Esophagus squamous epithelium (tissue), 5 donors: ENCODE measurements around the gene SCARB2. TPM values are rescaled to one million over a fixed set of nuclear protein-coding genes. Genes with fewer than 3 reads are reported as not detected.

Source experiments
- DNase-seq: peaks from one replicate; lab custom pipeline; 2025; lab: John Stamatoyannopoulos, UW
- H3K27ac ChIP-seq, 4 donors: fragments of 200-600 bp; sonication (generic); one replicate each; pipeline ENCODE4 v1.5.1; 2016 to 2019; ENCODE audit warnings: mild to moderate bottlenecking in 1 of 4
- H3K27me3 ChIP-seq, 4 donors: fragments of 200-600 bp; sonication (generic); 1 replicate in 3 of 4; 2 replicates in 1 of 4; pipeline versions ENCODE4 v1.5.1 to v1.6.0; 2017 to 2021; ENCODE audit warnings: antibody characterized with exemption in 1 of 4
- H3K36me3 ChIP-seq, 3 donors: fragments of 200-600 bp; sonication (generic); one replicate each; pipeline ENCODE4 v1.5.1; 2016 to 2019
- H3K4me1 ChIP-seq, 3 donors: fragments of 200-600 bp; sonication (generic); one replicate each; pipeline ENCODE4 v1.5.1; 2017 to 2019
- H3K4me3 ChIP-seq, 4 donors: fragments of 200-600 bp; sonication (generic); 1 replicate in 3 of 4; 2 replicates in 1 of 4; pipeline ENCODE4 v1.5.1; 2016 to 2019; ENCODE audit warnings: mild to moderate bottlenecking in 2 of 4, moderate library complexity in 1 of 4
- H3K9me3 ChIP-seq, 3 donors: fragments of 200-600 bp; sonication (generic); one replicate each; pipeline ENCODE4 v1.5.1; 2016 to 2019
- POLR2A ChIP-seq, 4 donors: fragments of 450-650 bp; IDR thresholded peaks; one replicate each; pipeline ENCODE4 v1.6.1; 2017; ENCODE audit warnings: antibody characterized with exemption in 4 of 4, mild to moderate bottlenecking in 4 of 4, moderate library complexity in 3 of 4
- WGBS, 2 donors: methylation state at CpG; one replicate each; pipeline ENCODE4 v1.1.5; 2018; 5-methylcytosine and 5-hydroxymethylcytosine counted together
- intact Hi-C: fragments of 100-400 bp; cut with DNase I; formaldehyde crosslinking; loops from one replicate; pipeline ENCODE4 v1.15.0; 2022
- total RNA-seq, 4 donors: library from RNA; depleted of rRNA; stranded (reverse); fragments of >200 nt; gene quantifications; one replicate each; pipeline ENCODE4 v1.1.0, GENCODE V29; 2016
- TF ChIP-seq, protein P1 (sequence below), 6 experiments: fragments of 450-650 bp in 4 of 6; fragments of 200-600 bp in 2 of 6; sonication (generic) in 2 of 6; IDR thresholded peaks; one replicate each; pipeline ENCODE4 v1.5.1; 2016 to 2019; ENCODE audit warnings: antibody characterized with exemption in 6 of 6, mild to moderate bottlenecking in 4 of 6, moderate library complexity in 4 of 6
- donor health status: DM: yes; HTN: yes; CAD: no.

SCARB2 gene
- total RNA-seq, 4 donors from 2014 or later, result 50.3 to 91.2 (median 72.8) TPM

DNA sequence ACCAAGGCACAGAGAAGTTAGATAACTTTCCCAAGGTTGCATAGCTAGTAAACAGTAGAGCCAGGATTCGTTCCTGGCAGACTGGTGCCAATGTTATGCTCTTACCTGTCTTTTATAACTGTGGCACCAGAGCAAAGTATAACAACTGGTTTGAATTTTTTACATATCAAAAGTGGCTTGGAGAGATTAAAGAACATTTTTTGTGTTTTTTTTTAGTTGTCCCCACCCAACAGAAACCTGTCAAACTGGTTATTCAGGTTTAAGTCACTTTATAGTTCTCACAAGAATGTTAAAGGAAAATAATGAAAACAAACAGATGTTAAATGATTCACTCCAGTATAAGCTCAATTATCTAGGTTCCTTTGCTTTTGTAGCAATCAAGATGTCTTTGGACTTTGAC, 22.3 kb upstream of the SCARB2 start:
- intact Hi-C loops, result no loop called here
- peak overlapping the region; percentile 51 to 74 (median 71) for H3K27ac ChIP-seq
- peaks cover 0 to 9% (median 6%) of the 10 kb centered on the region in 3 donors for H3K9me3 ChIP-seq
- no peak for DNase-seq
- peaks cover 7 to 48% (median 13%) of the 10 kb centered on the region in 3 donors for H3K4me1 ChIP-seq
- H3K27me3 ChIP-seq, result no peaks in the 10 kb centered on the region
- 7 to 37% methylated on average over 1 of the region's 1 CpG for WGBS, 2 donors
- no peak overlapping the region for H3K4me3 ChIP-seq
- H3K36me3 ChIP-seq, result no peaks in the 10 kb centered on the region
- TF ChIP-seq, protein P1, sequence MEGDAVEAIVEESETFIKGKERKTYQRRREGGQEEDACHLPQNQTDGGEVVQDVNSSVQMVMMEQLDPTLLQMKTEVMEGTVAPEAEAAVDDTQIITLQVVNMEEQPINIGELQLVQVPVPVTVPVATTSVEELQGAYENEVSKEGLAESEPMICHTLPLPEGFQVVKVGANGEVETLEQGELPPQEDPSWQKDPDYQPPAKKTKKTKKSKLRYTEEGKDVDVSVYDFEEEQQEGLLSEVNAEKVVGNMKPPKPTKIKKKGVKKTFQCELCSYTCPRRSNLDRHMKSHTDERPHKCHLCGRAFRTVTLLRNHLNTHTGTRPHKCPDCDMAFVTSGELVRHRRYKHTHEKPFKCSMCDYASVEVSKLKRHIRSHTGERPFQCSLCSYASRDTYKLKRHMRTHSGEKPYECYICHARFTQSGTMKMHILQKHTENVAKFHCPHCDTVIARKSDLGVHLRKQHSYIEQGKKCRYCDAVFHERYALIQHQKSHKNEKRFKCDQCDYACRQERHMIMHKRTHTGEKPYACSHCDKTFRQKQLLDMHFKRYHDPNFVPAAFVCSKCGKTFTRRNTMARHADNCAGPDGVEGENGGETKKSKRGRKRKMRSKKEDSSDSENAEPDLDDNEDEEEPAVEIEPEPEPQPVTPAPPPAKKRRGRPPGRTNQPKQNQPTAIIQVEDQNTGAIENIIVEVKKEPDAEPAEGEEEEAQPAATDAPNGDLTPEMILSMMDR (IDR thresholded peaks at IDR 0.05), result no peak
- TF ChIP-seq POLR2A (IDR thresholded peaks at IDR 0.05), result no peak

DNA sequence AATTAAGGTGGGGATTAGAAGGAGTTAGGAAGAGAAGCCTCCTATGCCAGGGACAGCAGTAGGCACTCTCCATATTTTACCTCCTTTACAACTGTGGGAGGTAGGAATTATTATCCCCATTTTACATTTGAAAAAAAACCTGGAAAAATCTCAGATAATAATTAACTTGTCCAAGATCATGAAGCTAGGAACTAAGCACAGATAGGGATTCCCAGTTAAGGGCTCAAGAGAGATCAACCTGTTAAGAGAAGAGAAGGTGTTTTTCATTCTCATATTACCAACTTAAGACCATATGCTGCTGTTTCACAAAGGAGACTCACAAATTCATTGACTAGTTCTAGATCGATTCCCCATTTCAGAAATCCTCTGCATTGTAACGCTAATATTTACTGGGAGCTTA, 21.8 kb upstream of the SCARB2 start:
- WGBS, 2 donors, result 38 to 63% methylated on average over 2 of the region's 2 CpGs
- no peak for DNase-seq
- TF ChIP-seq POLR2A (IDR thresholded peaks at IDR 0.05), result no peak
- TF ChIP-seq, protein P1 (IDR thresholded peaks at IDR 0.05), result no peak
- Histone ChIP-seq H3K4me3 (no peak overlapping the region), H3K27me3 (no peaks in the 10 kb centered on the region), H3K27ac (peak overlapping the region; percentile 51 to 74 (median 71)), H3K9me3 (peaks cover 0 to 8% (median 1%) of the 10 kb centered on the region in 3 donors), H3K4me1 (peaks cover 7 to 48% (median 13%) of the 10 kb centered on the region in 3 donors), H3K36me3 (no peaks in the 10 kb centered on the region)
- intact Hi-C loops, result no loop called here

DNA sequence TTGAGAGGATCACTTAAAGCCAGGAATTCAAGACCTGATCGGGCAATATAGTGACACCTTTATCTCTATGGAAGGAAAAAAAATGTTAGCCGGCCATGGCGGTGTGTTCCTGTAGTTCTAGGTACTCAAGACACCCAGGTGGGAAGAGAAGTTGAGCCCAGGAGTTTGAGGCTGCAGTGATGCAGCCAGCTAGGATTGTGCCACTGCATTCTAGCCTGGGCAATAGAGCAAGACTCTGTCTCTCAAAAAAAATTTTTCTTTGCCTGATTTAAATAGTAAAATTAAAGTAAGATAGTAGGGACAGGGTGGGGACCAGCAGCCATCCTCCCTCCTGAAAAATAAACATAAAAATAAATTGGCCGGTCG, 21.0 kb upstream of the SCARB2 start:
- 88 to 97% methylated on average over 5 of the region's 5 CpGs for WGBS, 2 donors
- Histone ChIP-seq H3K27ac (peak overlapping the region in 3 of 4 donors; percentile 62 to 74 (median 71)), H3K4me3 (peak overlapping the region in 1 of 4 donors; percentile 45), H3K9me3 (peaks cover 0 to 4% (median 0%) of the 10 kb centered on the region in 3 donors), H3K36me3 (no peaks in the 10 kb centered on the region), H3K27me3 (no peaks in the 10 kb centered on the region), H3K4me1 (peaks cover 7 to 48% (median 13%) of the 10 kb centered on the region in 3 donors)
- intact Hi-C loops, result no loop called here
- DNase-seq, result no peak
- no peak for TF ChIP-seq POLR2A (IDR thresholded peaks at IDR 0.05)
- TF ChIP-seq, protein P1 (IDR thresholded peaks at IDR 0.05), result no peak

DNA sequence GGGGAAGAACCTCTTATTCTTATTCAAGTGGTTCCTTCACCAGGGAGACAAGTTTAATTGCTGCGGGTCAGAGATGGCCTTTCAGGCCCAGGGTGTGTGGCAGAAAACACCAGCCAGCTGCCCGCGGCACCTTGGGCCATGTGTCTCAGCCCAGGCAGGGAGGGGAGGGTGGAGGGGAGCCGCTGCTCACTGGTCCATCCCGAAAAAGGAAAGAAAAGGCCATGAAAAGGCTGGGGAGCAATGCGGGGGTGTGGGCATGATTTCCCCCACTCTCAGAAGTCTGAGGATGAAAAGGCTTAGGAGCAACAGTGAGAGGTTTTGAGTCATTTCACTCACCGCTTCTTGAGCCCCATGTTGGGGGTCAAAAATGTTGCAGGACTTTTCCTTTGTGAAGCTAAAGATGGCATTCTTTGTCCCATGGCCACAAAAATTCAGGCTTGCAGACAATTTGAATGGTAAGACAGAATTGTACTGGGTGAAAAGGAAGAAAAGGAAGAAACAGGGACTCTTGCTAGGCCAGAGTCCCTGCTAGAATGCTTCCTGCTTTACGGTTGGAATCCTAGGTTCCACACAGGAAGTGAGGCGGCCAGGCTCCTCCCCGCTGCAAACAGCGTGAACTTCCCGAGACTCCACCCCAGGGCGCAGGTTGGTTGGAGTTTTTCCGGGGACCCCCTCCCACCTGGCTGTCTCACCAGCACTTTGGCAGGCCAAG, 20.5 kb upstream of the SCARB2 start:
- peak overlapping the region; percentile 14 to 45 (median 22) for H3K4me3 ChIP-seq
- H3K27ac ChIP-seq, result peak overlapping the region; percentile 31 to 74 (median 66)
- intact Hi-C loops, result no loop called here
- WGBS, 2 donors, result 54 to 73% methylated on average over 9 to 11 of the region's 14 CpGs
- no peak for DNase-seq
- TF ChIP-seq POLR2A (IDR thresholded peaks at IDR 0.05), result no peak
- TF ChIP-seq, protein P1 (IDR thresholded peaks at IDR 0.05), result no peak
- no peaks in the 10 kb centered on the region for H3K27me3 ChIP-seq
- peaks cover 7 to 48% (median 13%) of the 10 kb centered on the region in 3 donors for H3K4me1 ChIP-seq
- H3K9me3 ChIP-seq, result no peaks in the 10 kb centered on the region
- H3K36me3 ChIP-seq, result no peaks in the 10 kb centered on the region

DNA sequence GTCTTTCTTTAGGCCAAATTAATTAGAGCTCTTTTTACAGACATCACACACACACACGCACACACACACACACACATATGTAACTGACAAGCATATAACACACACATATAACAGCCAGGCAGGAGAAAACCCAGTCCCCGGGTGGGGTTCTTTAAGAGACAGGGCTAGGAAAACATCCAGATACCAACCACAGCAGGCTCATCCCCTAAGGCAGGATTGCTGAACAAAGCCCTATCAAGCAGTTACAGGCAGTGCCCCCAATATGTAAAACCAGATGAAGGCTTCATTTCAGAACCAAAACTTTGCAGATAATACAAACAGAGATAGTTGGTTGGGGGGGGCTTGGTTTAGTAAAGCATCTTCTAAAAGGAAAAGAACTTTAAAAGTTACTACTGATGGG, 19.9 kb upstream of the SCARB2 start:
- Histone ChIP-seq H3K9me3 (peaks cover 0 to 3% (median 0%) of the 10 kb centered on the region in 3 donors), H3K27me3 (no peaks in the 10 kb centered on the region), H3K4me1 (peaks cover 7 to 48% (median 13%) of the 10 kb centered on the region in 3 donors), H3K36me3 (no peaks in the 10 kb centered on the region), H3K4me3 (peak overlapping the region; percentile 14 to 45 (median 22)), H3K27ac (peak overlapping the region in 3 of 4 donors; percentile 62 to 74 (median 71))
- intact Hi-C loops, result no loop called here
- DNase-seq, result no peak
- no peak for TF ChIP-seq POLR2A (IDR thresholded peaks at IDR 0.05)
- TF ChIP-seq, protein P1 (IDR thresholded peaks at IDR 0.05), result no peak
- 21 to 37% methylated on average over 2 of the region's 2 CpGs for WGBS, 2 donors
